Measurements from ENCODE around the gene LTO1.

LTO1 gene

GRCh38 chr11:69704508-69705253 is 29.5 kb upstream of the LTO1 start:
- peak; percentile 45 for TF ChIP-seq CTCF (IDR thresholded peaks at IDR 0.05; ENCODE audit: low read depth, low read length)
- H3K4me3 ChIP-seq (ENCODE audit: low read depth, low read length) = no peak overlapping the region

DNA sequence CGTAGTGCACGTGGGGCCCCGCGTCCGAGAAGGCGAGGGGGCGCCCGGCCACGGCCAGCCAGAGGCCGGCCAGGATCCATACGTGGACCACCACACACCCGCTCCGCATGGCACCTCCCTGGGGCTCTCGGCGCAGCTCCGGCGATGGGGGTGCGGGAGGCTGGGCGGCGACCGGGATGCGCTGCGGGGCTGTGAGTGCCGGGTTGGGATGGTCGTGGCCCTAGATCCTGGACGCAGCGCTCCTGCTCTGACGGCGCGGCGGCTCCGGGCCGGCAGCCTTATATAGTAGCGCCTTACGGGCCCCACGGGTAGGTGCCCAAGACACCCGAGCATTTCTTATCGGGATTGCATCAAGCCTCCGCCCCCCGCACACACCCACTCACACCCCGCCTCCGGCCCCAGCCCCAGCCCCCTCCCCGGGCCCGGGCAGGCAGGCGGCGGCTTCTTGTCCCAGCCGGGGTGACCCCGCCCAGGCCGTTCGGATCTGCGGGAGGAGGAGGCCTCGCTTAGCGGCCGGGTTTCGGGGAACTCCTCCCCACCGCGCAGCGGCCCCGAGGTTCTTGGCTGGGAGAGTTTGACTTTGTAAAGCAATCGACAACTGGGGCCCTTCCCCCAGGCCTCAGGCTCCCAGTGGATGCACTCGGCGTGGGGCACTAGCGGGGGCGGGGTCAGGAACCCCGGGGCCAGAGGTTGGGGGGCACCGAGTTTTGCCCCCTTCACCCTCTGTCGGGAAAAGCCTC is 28.8 kb upstream of the LTO1 start, which contains the start of gene FGF19:
TSS of gene FGF19 (minus strand) at position 255 of the 740 bp plus-strand sequence. CDS start at position 109, 146 bp downstream.
- no peak within 1 kb of the TSS for H3K4me3 ChIP-seq (ENCODE audit: low read depth, low read length)
- TF ChIP-seq CTCF (IDR thresholded peaks at IDR 0.05; ENCODE audit: low read depth, low read length) = no peak

- H3K4me3 ChIP-seq (ENCODE audit: low read depth, low read length) = no peak overlapping the region
- TF ChIP-seq CTCF (IDR thresholded peaks at IDR 0.05; ENCODE audit: low read depth, low read length) = no peak
Observed at GRCh38 chr11:69703453-69703767, 28.3 kb upstream of the LTO1 start.

GRCh38 chr11:69702769-69703452 is 27.8 kb upstream of the LTO1 start:
- H3K4me3 ChIP-seq (ENCODE audit: low read depth, low read length) = no peak overlapping the region

GRCh38 chr11:69702239-69702691 is 27.1 kb upstream of the LTO1 start:
- TF ChIP-seq CTCF (IDR thresholded peaks at IDR 0.05; ENCODE audit: low read depth, low read length) = no peak
- H3K4me3 ChIP-seq (ENCODE audit: low read depth, low read length) = no peak overlapping the region

More at GRCh38 chr11:69702769-69703452, 27.8 kb upstream of the LTO1 start:
- TF ChIP-seq CTCF (IDR thresholded peaks at IDR 0.05; ENCODE audit: low read depth, low read length) = no peak

DNA sequence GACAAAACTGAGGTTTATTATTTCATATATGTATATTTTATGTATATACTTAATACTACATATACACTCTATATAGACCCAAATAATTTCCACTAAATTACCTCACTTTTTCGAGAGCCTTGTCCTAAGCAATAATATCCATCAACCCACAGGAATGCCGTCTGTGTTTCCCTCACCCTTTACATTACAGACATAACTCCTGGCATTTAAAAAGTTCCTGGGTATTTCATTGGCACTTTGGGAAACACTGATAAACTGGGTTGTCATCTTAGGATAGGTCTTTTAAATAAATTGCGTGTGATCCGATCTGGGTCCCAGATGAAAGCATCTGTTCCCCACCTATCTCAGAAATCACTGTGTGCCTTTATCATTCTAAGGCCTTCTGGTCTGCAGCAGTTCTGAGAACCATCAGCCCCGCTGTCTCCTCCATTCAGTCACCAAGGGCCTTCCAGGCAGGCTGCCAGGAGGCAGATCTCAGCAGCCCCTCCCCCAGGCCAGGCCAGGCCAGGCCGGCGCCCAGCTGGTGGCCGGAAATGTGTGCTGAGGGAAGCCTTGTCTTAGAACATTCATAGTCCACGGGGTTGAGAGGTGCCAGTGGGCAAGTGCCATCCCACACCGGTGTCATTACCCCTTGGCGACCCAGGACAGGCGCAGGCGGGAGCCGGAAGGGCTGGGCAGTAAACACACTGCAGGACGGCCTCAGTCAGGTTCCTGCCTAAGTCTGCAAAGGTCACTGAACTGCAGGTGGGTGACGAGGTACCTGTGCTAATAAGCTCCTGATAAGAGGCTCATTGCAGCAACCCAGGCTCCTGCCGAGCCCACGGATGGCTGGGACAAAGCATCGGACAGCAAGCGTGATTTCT is 25.4 kb upstream of the LTO1 start:
- no peak for TF ChIP-seq CTCF (IDR thresholded peaks at IDR 0.05; ENCODE audit: low read depth, low read length)
- no peak overlapping the region for H3K4me3 ChIP-seq (ENCODE audit: low read depth, low read length)
